ENCODE results near the gene ZNF319. TPM values are rescaled to one million over a fixed set of nuclear protein-coding genes. Genes with fewer than 3 reads are reported as not detected.

The ZNF319 gene
- total RNA-seq, 1 experiment from 2014 or later, result 5.5 TPM

DNA sequence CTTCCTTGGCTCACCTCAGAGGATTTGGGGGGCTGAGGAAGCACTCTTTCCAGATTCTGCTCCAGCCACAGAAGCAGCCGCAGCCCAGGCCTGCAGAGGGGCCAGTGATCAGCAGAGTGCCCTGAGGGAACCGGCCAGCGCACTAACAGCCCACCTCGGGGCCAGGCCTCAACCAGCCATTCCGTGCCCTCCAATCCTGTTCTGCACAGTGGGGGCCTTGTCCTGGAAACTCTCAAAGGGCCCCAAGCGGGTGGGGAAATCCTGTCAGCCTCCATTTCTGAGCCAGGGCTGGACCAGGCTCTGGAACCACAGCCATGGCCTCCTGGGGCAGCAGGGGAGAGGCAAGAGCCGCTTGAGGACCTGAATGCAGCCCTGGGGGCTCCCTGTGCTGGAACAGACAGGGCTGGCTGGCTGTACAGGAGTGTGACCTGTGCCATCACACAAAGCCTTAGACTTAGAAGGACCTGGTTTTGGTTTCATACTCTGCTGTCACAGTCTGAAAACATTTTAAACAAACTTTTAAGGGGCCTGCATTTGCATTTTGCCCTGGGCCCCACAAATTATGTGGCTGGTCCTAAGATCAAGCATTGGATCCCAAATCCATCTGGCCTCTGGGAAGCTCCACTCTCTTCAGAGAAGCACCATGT, 39.5 kb downstream of the ZNF319 start:
- H3K4me1 Mint-ChIP-seq, result peaks cover 19% of the 10 kb centered on the region
- CTCF ChIA-PET, result interaction anchor here (0.5 kb wide), 1 partner anchor 67 kb away, joined by 5 read pairs; no protein-coding TSS in a partner anchor
- H3K9me3 Mint-ChIP-seq, result no peaks in the 10 kb centered on the region
- ATAC-seq (no peak), DNase-seq (ENCODE audit: low spot score) (no peak)
- no peak for TF ChIP-seq EMX1 (CRISPR knock-in tag; IDR thresholded peaks at IDR 0.05)
- TF ChIP-seq NFYB (CRISPR knock-in tag; conservative IDR thresholded peaks at IDR 0.05; ENCODE audit: low read depth), result no peak
- no peak for TF ChIP-seq ZNF317 (CRISPR knock-in tag; IDR thresholded peaks at IDR 0.05; ENCODE audit: borderline replicate concordance, low read depth)
- H3K27ac Mint-ChIP-seq, result no peak overlapping the region
- H3K36me3 Mint-ChIP-seq, result no peaks in the 10 kb centered on the region
- POLR2A ChIA-PET, result no interaction called here
- H3K4me3 Mint-ChIP-seq, result no peak overlapping the region
- no peaks in the 10 kb centered on the region for H3K27me3 Mint-ChIP-seq (ENCODE audit: low read depth)

DNA sequence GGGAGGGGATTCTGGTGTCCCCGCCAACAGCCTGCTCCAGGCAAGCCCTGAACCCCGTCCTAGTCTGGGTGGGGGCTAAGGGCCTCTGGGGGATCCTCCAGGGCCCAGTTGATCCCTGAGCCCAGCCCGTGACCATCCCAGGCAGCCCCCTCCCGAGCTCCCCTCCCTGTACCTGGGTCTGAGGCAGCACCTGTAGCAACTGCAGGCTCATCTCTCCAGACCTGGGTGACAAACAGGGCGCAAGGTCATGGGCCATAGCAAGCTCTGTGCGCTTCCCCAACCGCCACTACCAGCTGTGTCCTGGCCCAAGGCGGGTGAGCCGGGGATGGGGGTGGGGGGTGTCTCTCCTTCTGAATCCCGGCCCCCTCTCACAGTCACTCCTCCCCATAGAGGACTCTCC, 40.2 kb downstream of the ZNF319 start:
- ATAC-seq (no peak), DNase-seq (ENCODE audit: low spot score) (no peak)
- H3K4me3 Mint-ChIP-seq, result no peak overlapping the region
- H3K36me3 Mint-ChIP-seq, result no peaks in the 10 kb centered on the region
- no peaks in the 10 kb centered on the region for H3K9me3 Mint-ChIP-seq
- CTCF ChIA-PET, result interaction anchor here (0.5 to 0.8 kb wide), 2 partner anchors 67 to 101 kb away, joined by 3 to 5 read pairs; no protein-coding TSS in a partner anchor
- POLR2A ChIA-PET, result no interaction called here
- peaks cover 19% of the 10 kb centered on the region for H3K4me1 Mint-ChIP-seq
- no peaks in the 10 kb centered on the region for H3K27me3 Mint-ChIP-seq (ENCODE audit: low read depth)
- no peak overlapping the region for H3K27ac Mint-ChIP-seq
- TF ChIP-seq TEAD1 (CRISPR knock-in tag; IDR thresholded peaks at IDR 0.05) (no peak), ZNF219 (CRISPR knock-in tag; IDR thresholded peaks at IDR 0.05; ENCODE audit: borderline replicate concordance) (no peak), MYBL2 (CRISPR knock-in tag; IDR thresholded peaks at IDR 0.05) (no peak), CREM (CRISPR knock-in tag; IDR thresholded peaks at IDR 0.05) (no peak), TP53 (CRISPR knock-in tag; IDR thresholded peaks at IDR 0.05) (no peak), GRHL2 (CRISPR knock-in tag; IDR thresholded peaks at IDR 0.05; ENCODE audit: insufficient replicate concordance, severe bottlenecking) (no peak), SOX15 (CRISPR knock-in tag; IDR thresholded peaks at IDR 0.05) (no peak), NR3C1 (CRISPR knock-in tag; conservative IDR thresholded peaks at IDR 0.05; ENCODE audit: low read depth) (no peak), FOXJ3 (CRISPR knock-in tag; IDR thresholded peaks at IDR 0.05; ENCODE audit: borderline replicate concordance) (no peak), USF1 (CRISPR knock-in tag; IDR thresholded peaks at IDR 0.05) (no peak), ZNF423 (CRISPR knock-in tag; IDR thresholded peaks at IDR 0.05) (no peak), NFATC4 (CRISPR knock-in tag; IDR thresholded peaks at IDR 0.05) (no peak), PRRX2 (CRISPR knock-in tag; IDR thresholded peaks at IDR 0.05) (no peak), RORB (CRISPR knock-in tag; IDR thresholded peaks at IDR 0.05) (no peak), SMAD3 (CRISPR knock-in tag; IDR thresholded peaks at IDR 0.05; ENCODE audit: borderline replicate concordance) (no peak)
- TF ChIP-seq, protein P1, sequence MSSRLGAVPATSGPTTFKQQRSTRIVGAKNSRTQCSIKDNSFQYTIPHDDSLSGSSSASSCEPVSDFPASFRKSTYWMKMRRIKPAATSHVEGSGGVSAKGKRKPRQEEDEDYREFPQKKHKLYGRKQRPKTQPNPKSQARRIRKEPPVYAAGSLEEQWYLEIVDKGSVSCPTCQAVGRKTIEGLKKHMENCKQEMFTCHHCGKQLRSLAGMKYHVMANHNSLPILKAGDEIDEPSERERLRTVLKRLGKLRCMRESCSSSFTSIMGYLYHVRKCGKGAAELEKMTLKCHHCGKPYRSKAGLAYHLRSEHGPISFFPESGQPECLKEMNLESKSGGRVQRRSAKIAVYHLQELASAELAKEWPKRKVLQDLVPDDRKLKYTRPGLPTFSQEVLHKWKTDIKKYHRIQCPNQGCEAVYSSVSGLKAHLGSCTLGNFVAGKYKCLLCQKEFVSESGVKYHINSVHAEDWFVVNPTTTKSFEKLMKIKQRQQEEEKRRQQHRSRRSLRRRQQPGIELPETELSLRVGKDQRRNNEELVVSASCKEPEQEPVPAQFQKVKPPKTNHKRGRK (CRISPR knock-in tag; IDR thresholded peaks at IDR 0.05; ENCODE audit: borderline replicate concordance), result no peak
- TF ChIP-seq, protein P2, sequence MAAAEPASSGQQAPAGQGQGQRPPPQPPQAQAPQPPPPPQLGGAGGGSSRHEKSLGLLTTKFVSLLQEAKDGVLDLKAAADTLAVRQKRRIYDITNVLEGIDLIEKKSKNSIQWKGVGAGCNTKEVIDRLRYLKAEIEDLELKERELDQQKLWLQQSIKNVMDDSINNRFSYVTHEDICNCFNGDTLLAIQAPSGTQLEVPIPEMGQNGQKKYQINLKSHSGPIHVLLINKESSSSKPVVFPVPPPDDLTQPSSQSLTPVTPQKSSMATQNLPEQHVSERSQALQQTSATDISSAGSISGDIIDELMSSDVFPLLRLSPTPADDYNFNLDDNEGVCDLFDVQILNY (CRISPR knock-in tag; IDR thresholded peaks at IDR 0.05), result no peak

DNA sequence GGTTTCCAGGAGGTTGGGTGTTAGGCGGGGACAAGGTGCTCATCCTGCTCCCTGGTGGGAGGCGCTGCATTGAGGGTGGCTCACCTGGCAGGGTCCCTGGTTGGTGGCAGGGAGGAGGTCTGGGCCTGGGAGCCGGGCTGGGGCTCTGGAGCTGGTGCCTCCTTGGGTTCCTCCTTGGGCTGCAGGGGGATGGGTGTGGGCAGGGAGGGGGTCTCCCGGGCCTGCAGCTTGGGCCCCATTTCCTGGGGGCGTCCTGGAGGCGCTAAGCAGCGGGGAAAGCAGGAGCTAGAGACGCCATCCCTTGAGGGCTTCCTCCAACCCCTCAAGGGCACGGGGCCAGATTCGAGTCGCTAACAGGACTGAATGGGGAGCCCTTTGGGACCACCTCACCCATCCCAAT, 40.7 kb downstream of the ZNF319 start:
- CTCF ChIA-PET, result interaction anchor here (0.8 kb wide), 1 partner anchor 101 kb away, joined by 3 read pairs; no protein-coding TSS in a partner anchor
- POLR2A ChIA-PET, result interaction anchor here (0.5 kb wide), 1 partner anchor 17 kb away, joined by 3 read pairs; no protein-coding TSS in a partner anchor
- no peak overlapping the region for H3K27ac Mint-ChIP-seq
- TF ChIP-seq RORB (CRISPR knock-in tag; IDR thresholded peaks at IDR 0.05) (no peak), SP1 (CRISPR knock-in tag; conservative IDR thresholded peaks at IDR 0.05) (no peak), CTCF (IDR thresholded peaks at IDR 0.05) (no peak), NFE2L1 (CRISPR knock-in tag; IDR thresholded peaks at IDR 0.05) (no peak)
- TF ChIP-seq, protein P3, sequence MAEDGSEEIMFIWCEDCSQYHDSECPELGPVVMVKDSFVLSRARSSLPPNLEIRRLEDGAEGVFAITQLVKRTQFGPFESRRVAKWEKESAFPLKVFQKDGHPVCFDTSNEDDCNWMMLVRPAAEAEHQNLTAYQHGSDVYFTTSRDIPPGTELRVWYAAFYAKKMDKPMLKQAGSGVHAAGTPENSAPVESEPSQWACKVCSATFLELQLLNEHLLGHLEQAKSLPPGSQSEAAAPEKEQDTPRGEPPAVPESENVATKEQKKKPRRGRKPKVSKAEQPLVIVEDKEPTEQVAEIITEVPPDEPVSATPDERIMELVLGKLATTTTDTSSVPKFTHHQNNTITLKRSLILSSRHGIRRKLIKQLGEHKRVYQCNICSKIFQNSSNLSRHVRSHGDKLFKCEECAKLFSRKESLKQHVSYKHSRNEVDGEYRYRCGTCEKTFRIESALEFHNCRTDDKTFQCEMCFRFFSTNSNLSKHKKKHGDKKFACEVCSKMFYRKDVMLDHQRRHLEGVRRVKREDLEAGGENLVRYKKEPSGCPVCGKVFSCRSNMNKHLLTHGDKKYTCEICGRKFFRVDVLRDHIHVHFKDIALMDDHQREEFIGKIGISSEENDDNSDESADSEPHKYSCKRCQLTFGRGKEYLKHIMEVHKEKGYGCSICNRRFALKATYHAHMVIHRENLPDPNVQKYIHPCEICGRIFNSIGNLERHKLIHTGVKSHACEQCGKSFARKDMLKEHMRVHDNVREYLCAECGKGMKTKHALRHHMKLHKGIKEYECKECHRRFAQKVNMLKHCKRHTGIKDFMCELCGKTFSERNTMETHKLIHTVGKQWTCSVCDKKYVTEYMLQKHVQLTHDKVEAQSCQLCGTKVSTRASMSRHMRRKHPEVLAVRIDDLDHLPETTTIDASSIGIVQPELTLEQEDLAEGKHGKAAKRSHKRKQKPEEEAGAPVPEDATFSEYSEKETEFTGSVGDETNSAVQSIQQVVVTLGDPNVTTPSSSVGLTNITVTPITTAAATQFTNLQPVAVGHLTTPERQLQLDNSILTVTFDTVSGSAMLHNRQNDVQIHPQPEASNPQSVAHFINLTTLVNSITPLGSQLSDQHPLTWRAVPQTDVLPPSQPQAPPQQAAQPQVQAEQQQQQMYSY (CRISPR knock-in tag; IDR thresholded peaks at IDR 0.05), result no peak

More for the DNA sequence above, 40.7 kb downstream of the ZNF319 start:
- no peaks in the 10 kb centered on the region for H3K9me3 Mint-ChIP-seq
- ATAC-seq, result no peak
- no peaks in the 10 kb centered on the region for H3K36me3 Mint-ChIP-seq
- no peaks in the 10 kb centered on the region for H3K27me3 Mint-ChIP-seq (ENCODE audit: low read depth)
- DNase-seq (ENCODE audit: low spot score), result no peak
- no peak overlapping the region for H3K4me3 Mint-ChIP-seq
- H3K4me1 Mint-ChIP-seq, result peaks cover 19% of the 10 kb centered on the region
